ENCODE measurements around the gene ANXA2. TPM values are rescaled to one million over a fixed set of nuclear protein-coding genes. Genes with fewer than 3 reads are reported as not detected.
"Not testable (repeated sequence)": the region's sequence is repeated elsewhere in the genome, so short reads cannot be mapped to it uniquely, and the experiment has no call there.

ANXA2 gene
- total RNA-seq, 2 donors from 2014 or later: 186 to 190 TPM

DNA sequence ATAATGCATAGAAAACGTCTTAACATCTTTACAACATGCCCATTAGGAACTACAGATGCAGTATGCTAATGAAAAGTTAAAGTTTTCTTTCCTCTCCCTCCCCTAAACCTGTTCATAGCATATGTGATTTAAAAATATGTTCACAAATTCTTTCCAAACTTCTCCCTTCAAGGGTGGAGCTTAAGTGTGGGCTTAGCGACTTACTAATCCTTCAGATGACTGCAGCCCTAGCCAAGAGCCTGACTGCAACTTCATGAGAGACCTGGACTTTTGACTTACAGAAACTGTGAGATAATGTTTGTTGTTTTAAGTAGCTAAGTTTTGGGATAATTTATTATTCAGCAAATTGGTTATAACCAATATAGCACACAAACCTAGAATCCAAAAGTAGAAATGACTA, 22.0 kb upstream of the ANXA2 start:
- Mint-ChIP-seq H3K27me3 (no peaks in the 10 kb centered on the region), H3K36me3 (ENCODE audit: low read depth) (peaks cover 9% of the 10 kb centered on the region), H3K4me1 (peaks cover 11% of the 10 kb centered on the region), H3K4me3 (no peak overlapping the region), H3K27ac (peak overlapping the region; percentile 10)
- ATAC-seq (no peak), DNase-seq (no peak)
- no peaks in the 10 kb centered on the region for H3K9me3 ChIP-seq (ENCODE audit: control insufficient read depth, low read length, poor library complexity, severe bottlenecking)

DNA sequence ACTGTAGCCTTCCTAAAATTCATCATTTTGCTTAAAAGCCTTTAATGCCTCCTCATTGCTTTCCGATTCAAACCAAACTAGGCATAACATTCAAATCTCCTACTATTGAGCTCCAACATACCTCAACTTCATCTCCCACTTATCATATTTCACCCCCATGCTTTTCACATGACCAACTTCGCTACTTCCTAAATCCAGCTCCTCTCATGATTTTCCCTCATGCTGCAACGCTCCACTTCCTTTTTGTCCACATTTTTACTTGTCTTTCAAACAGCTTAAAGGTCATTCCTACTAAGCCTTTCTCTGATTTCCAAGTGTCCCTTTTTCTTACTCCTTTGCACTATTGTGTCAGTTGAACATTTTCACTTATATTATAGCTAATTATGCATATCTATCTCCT, 20.3 kb upstream of the ANXA2 start:
- ATAC-seq (no peak), DNase-seq (no peak)
- H3K4me3 Mint-ChIP-seq: no peak overlapping the region
- H3K4me1 Mint-ChIP-seq: peaks cover 7% of the 10 kb centered on the region
- peaks cover 4% of the 10 kb centered on the region for H3K36me3 Mint-ChIP-seq (ENCODE audit: low read depth)
- H3K27ac Mint-ChIP-seq: no peak overlapping the region
- no peaks in the 10 kb centered on the region for H3K9me3 ChIP-seq (ENCODE audit: control insufficient read depth, low read length, poor library complexity, severe bottlenecking)
- no peaks in the 10 kb centered on the region for H3K27me3 Mint-ChIP-seq

DNA sequence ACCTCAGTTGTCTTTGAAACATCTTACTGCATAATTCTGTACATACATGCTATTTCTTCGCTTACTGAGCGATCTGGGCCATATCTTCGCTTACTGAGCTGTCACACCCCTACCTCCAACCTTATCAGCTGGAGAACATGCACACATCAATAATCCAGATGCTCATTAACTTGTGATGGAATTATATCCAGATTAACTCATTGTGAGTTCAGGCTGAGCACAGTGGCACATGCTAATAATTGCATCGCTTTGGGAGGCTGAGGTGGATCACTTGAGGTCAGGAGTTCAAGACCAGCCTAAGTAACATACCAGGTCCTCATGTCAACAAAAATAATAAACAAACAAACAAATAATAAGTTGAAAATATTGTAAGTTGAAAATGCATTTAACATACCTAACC, 19.3 kb upstream of the ANXA2 start:
- ATAC-seq: no peak
- H3K27ac Mint-ChIP-seq: no peak overlapping the region
- H3K4me3 Mint-ChIP-seq: no peak overlapping the region
- no peak for DNase-seq
- H3K36me3 Mint-ChIP-seq (ENCODE audit: low read depth): peaks cover 4% of the 10 kb centered on the region
- H3K9me3 ChIP-seq (ENCODE audit: control insufficient read depth, low read length, poor library complexity, severe bottlenecking): no peaks in the 10 kb centered on the region
- H3K27me3 Mint-ChIP-seq: no peaks in the 10 kb centered on the region
- H3K4me1 Mint-ChIP-seq: peaks cover 7% of the 10 kb centered on the region

DNA sequence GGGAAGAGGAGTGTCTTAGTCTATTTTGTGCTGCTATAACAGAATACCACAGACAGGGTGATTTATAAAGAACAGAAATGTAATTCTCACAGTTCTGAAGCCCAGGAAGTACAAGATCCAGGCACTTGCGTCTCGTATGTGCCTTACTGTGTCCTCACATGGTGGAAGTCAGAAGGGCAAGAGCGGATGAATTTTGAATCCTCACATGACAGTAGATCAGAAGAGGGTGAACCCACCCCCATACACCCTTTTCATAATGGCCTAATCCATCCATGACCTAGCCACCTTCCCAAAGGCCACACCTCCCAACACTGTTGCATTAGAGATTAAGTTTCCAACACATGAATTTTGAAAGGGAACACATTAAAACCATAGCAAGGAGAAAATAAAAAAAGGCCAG, 18.7 kb upstream of the ANXA2 start:
- H3K4me1 Mint-ChIP-seq: peaks cover 7% of the 10 kb centered on the region
- H3K36me3 Mint-ChIP-seq (ENCODE audit: low read depth): peaks cover 4% of the 10 kb centered on the region
- H3K27me3 Mint-ChIP-seq: no peaks in the 10 kb centered on the region
- H3K27ac Mint-ChIP-seq: no peak overlapping the region
- H3K4me3 Mint-ChIP-seq: no peak overlapping the region
- no peaks in the 10 kb centered on the region for H3K9me3 ChIP-seq (ENCODE audit: control insufficient read depth, low read length, poor library complexity, severe bottlenecking)
- DNase-seq (no peak), ATAC-seq (no peak)

DNA sequence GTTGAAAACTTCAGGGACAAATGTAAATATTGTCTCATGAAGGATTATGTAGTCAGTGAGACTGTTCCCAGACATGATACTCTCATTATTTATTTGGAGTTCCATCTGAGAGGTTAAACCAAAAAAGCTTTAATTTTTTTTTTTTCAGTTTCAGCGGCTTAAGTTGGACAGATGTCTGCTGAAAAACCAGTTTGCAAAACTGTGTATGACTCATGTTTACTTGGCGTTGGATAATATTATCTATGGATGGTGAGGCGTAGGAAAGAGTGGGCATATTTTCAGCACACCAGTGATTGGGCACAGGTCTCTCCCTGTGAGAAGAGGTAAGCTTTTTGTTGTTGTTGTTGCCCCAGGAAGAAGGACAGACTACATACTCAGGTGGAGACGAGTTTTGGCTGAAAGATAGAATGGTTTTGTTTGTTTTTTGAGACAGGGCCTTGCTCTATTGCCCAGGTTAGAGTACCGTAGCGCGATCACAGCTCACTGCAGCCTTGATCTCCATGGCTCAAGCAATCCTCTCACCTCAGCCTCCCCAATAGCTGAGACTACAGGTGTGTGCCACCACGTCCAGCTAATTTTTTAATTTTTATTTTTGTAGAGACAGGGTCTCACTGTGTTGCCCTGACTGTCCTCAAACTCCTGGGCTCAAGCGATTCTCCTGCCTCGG, 16.4 kb upstream of the ANXA2 start:
- H3K27ac Mint-ChIP-seq: no peak overlapping the region
- H3K9me3 ChIP-seq (ENCODE audit: control insufficient read depth, low read length, poor library complexity, severe bottlenecking): no peaks in the 10 kb centered on the region

DNA sequence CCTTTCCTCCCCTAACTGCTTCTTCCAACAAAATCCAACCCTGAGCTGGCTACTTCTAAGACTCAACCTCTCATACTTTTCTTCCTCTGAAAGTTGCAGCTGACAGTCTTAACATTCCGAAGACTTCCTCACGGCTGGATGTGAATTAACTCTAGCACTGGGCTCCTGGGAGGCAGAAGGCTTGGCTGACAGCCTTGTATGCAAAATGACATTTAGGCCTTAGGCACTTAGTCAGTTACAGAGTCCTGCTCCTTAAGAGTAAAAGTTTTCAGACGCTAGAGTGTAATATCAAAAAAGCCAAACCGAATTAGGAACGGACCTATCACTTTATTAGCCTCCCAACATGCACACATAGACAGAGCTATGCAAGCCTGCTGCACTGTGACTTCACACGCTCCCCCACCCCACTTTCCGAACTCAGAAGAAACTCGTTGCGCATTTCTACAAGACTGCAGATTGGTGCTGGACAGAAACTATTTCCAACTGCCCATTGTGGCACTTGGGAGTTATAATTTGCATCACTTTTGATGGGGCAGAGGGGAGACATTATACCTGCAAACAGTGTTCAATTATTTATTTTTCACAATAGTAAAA, 15.5 kb upstream of the ANXA2 start:
- H3K27ac Mint-ChIP-seq: no peak overlapping the region
- no peaks in the 10 kb centered on the region for H3K36me3 Mint-ChIP-seq (ENCODE audit: low read depth)
- no peaks in the 10 kb centered on the region for H3K9me3 ChIP-seq (ENCODE audit: control insufficient read depth, low read length, poor library complexity, severe bottlenecking)
- H3K4me1 Mint-ChIP-seq: peaks cover 11% of the 10 kb centered on the region
- DNase-seq: no peak
- no peak for ATAC-seq
- no peaks in the 10 kb centered on the region for H3K27me3 Mint-ChIP-seq
- H3K4me3 Mint-ChIP-seq: no peak overlapping the region

More for the DNA sequence above, 16.4 kb upstream of the ANXA2 start:
- no peak overlapping the region for H3K4me3 Mint-ChIP-seq
- DNase-seq (no peak), ATAC-seq (no peak)
- H3K36me3 Mint-ChIP-seq (ENCODE audit: low read depth): no peaks in the 10 kb centered on the region
- H3K4me1 Mint-ChIP-seq: peaks cover 7% of the 10 kb centered on the region
- H3K27me3 Mint-ChIP-seq: no peaks in the 10 kb centered on the region

DNA sequence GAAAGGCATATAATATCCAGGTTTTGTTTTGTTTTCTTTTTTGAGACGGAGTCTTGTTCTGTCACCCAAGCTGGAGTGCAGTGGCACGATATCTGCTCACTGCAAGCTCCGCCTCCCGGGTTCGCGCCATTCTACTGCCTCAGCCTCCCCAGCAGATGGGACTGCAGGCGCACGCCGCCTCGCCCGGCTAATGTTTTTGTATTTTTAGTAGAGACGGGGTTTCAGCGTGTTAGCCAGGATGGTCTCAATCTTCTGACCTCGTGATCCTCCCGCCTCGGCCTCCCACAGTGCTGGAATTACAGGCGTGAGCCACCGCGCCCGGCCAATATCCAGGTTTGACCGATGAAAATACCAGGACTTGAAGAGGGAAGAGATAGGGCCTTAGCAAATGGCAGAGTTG, 15.0 kb upstream of the ANXA2 start:
- not testable (repeated sequence) for H3K27me3 Mint-ChIP-seq, ATAC-seq

DNA sequence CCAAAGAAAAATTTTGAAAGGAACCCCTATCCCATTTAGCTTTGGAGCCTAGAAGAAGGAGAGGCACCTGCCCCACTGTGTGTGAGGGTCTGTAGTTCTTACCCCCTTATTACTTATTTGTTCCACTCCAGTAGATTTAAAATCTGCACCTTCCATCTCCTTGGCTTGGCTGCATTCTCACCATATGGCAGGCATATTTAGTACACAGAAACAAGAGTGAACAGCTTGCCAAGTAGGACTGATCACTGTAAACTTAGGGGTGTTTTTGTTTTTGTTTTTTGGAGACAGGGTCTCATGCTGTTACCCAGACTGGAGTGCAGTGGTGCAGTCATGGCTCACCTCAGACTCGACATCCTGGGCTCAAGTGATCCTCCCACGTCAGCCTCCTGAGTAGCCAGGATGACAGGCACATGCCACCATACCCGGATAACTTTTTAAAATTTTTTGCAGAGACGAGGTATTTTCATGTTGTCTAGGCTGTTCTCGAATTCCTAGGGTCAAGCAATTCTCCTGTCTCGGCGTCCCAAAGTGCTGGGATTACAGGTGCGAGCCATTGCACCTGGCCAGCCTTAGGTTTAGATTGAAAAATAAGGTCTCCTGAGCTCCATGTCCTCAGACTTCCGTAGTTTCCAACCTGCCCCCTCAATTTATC, 14.1 kb upstream of the ANXA2 start:
- H3K9me3 ChIP-seq (ENCODE audit: control insufficient read depth, low read length, poor library complexity, severe bottlenecking): no peaks in the 10 kb centered on the region
- peaks cover 9% of the 10 kb centered on the region for H3K4me1 Mint-ChIP-seq
- no peaks in the 10 kb centered on the region for H3K27me3 Mint-ChIP-seq
- H3K36me3 Mint-ChIP-seq (ENCODE audit: low read depth): no peaks in the 10 kb centered on the region
- H3K27ac Mint-ChIP-seq: no peak overlapping the region
- no peak overlapping the region for H3K4me3 Mint-ChIP-seq
- DNase-seq (no peak), ATAC-seq (no peak)

More for the DNA sequence above, 15.0 kb upstream of the ANXA2 start:
- not testable (repeated sequence) for H3K36me3 Mint-ChIP-seq (ENCODE audit: low read depth); H3K4me3 Mint-ChIP-seq; H3K4me1 Mint-ChIP-seq; H3K9me3 ChIP-seq (ENCODE audit: control insufficient read depth, low read length, poor library complexity, severe bottlenecking); DNase-seq; H3K27ac Mint-ChIP-seq

DNA sequence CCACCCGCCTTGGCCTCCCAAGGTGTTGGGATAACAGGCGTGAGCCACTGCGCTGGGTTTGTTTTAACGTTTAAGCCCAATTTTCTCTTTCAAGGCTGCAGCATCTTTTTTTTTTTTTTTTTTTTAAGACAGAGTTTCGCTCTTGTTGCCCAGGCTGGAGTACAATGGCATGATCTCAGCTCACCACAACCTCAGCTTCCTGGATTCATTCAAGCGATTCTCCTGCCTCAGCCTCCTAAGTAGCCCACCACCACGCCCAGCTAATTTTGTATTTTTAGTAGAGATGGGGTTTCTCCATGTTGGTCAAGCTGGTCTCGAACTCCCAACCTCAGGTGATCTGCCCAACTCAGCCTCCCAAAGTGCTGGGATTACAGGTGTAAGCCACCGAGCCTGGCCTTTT, 12.6 kb upstream of the ANXA2 start:
- not testable (repeated sequence) for H3K4me3 Mint-ChIP-seq; H3K27me3 Mint-ChIP-seq; H3K9me3 ChIP-seq (ENCODE audit: control insufficient read depth, low read length, poor library complexity, severe bottlenecking); DNase-seq; H3K27ac Mint-ChIP-seq; ATAC-seq; H3K36me3 Mint-ChIP-seq (ENCODE audit: low read depth)
- peaks cover 11% of the 10 kb centered on the region for H3K4me1 Mint-ChIP-seq

DNA sequence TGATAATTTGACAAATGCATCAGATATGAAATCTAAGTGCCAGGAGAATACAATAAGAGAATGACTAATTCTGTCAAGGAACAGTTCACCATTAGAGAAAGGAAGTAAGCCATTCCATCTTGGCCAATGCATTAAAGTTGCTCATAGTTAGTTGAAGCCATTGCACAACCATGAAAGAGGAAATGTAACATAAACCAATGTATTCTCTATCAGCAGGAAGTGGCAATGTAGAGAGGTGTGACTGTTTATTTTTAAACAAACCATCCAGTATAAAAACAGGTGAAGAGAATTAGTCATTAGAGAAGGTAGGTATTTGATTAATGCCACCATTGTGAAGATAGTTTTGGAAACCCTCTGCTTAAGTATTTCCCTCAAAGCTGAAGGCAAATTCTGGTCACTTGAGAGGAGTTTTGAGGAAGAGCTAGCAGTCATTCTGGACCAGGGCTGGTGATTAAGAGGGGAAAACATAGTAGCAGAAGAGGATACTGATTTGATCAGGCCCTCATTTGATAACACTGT, 10.7 kb upstream of the ANXA2 start:
- no peak for DNase-seq
- H3K9me3 ChIP-seq (ENCODE audit: control insufficient read depth, low read length, poor library complexity, severe bottlenecking): no peaks in the 10 kb centered on the region
- H3K27ac Mint-ChIP-seq: peak overlapping the region; percentile 29
- peak; percentile 79 for ATAC-seq
- no peaks in the 10 kb centered on the region for H3K27me3 Mint-ChIP-seq
- peak overlapping the region; percentile 10 for H3K4me3 Mint-ChIP-seq
- peaks cover 9% of the 10 kb centered on the region for H3K4me1 Mint-ChIP-seq
- no peaks in the 10 kb centered on the region for H3K36me3 Mint-ChIP-seq (ENCODE audit: low read depth)

DNA sequence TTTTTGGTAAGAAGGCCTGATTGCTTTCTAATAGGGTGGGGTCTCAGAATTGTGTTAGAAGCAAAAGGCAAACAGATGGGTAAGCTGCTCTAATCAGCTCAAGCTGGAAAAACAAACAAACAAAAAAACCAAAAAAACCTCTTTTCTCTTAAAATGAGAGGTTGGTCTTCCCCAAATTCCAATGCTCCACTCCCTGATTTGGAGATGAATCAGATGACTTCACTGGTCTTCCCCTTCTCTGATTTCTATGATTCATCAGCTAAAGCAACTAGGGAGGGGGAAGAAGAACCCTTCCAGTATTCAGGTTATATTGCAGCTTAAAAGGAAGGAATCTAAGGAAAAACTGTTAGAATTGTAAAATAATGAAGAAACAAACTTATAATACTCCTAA, 9.6 kb upstream of the ANXA2 start:
- no peaks in the 10 kb centered on the region for H3K27me3 Mint-ChIP-seq
- no peak for ATAC-seq
- no peak overlapping the region for H3K27ac Mint-ChIP-seq
- no peak overlapping the region for H3K4me3 Mint-ChIP-seq
- H3K36me3 Mint-ChIP-seq (ENCODE audit: low read depth): no peaks in the 10 kb centered on the region
- H3K9me3 ChIP-seq (ENCODE audit: control insufficient read depth, low read length, poor library complexity, severe bottlenecking): no peaks in the 10 kb centered on the region
- no peak for DNase-seq
- H3K4me1 Mint-ChIP-seq: peaks cover 9% of the 10 kb centered on the region

DNA sequence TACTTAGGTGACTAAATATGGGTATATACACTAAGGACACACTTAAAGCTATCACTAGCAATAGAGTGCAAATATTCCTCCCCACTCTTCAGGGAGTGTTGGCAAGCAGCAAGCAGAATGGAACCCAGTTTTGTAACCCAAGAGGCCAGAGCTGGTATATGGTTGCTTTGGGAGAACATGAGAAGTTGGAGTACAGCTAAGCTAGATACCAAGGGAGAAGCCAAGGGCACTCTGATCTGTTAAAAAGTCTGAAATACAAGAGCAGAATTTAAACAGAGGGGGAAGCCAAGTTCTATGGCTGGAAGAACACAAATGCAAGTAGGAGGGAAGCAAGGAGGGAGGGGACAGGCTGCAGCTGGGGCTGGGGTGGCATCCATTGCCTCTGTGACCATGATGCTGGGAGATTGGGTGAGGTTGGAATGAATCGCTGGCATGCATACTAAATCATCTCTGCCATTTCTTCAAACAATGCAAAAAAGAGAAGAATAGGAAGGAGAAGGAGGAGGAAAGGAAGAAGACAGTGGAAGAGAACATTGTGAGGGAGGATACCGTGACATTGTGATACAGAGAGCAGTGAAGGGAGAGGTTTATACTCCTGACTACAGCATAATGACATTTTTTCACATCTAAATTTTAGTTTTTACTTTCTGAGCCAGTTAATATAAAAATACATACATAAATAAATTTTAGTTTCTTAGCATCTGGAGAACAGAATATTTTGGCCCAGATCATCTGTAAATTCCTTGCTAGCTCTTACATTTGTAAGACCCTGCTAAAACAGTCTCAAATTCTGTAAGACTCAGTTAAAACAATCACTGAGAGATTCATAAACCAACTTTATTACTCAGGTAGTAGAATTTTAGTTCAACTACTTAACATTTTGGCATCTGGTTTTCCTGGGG, 9.0 kb upstream of the ANXA2 start:
- Mint-ChIP-seq H3K27ac (no peak overlapping the region), H3K4me1 (peaks cover 9% of the 10 kb centered on the region), H3K4me3 (no peak overlapping the region), H3K36me3 (ENCODE audit: low read depth) (no peaks in the 10 kb centered on the region), H3K27me3 (no peaks in the 10 kb centered on the region)
- no peaks in the 10 kb centered on the region for H3K9me3 ChIP-seq (ENCODE audit: control insufficient read depth, low read length, poor library complexity, severe bottlenecking)
- DNase-seq (no peak), ATAC-seq (no peak)

DNA sequence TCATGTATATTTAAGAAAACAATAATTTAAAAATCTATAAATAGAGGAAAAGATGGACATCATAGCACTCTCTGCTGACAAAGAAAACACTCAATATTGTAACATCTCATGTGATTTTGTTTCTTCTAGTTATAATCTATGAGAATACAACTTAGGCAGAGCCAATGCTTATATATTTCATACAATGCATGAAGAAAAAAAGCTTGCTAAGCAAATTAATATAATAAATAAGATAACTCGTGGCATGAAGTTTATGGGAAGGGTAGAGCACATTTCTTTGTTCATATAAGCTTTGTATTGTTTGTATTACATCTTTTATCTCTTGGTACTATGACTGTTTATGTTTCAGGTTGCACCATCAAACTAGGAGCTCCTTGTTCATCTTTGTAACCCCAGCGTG, 7.6 kb upstream of the ANXA2 start:
- no peak for ATAC-seq
- no peaks in the 10 kb centered on the region for H3K27me3 Mint-ChIP-seq
- no peak for DNase-seq
- H3K4me1 Mint-ChIP-seq: peaks cover 9% of the 10 kb centered on the region
- H3K9me3 ChIP-seq (ENCODE audit: control insufficient read depth, low read length, poor library complexity, severe bottlenecking): no peaks in the 10 kb centered on the region
- no peaks in the 10 kb centered on the region for H3K36me3 Mint-ChIP-seq (ENCODE audit: low read depth)
- H3K4me3 Mint-ChIP-seq: no peak overlapping the region
- H3K27ac Mint-ChIP-seq: no peak overlapping the region
